K562 (cell line): ENCODE measurements around the gene PLCB3. TPM values are rescaled to one million over a fixed set of nuclear protein-coding genes. Genes with fewer than 3 reads are reported as not detected.
A peak's percentile ranks its signal among the peaks of the same experiment; 100 is the strongest.

Source experiments
- CHD1 ChIP-seq: fragments of 200-600 bp; sonication (generic); IDR thresholded peaks from one replicate; pipeline ENCODE4 v1.6.1; 2012; ENCODE audit warnings: mild to moderate bottlenecking, moderate library complexity, low read length, inconsistent platforms
- FOXA3 ChIP-seq, 2 experiments: fragments of 450-650 bp in 1 of 2; sonication (generic) in 1 of 2; formaldehyde crosslinking; IDR thresholded peaks in 1 of 2; conservative IDR thresholded peaks in 1 of 2; 2 replicates each; pipeline versions ENCODE4 v1.4.0 to v1.8.0; 2020 to 2022; ENCODE audit warnings: mild to moderate bottlenecking in 2 of 2, missing genetic modification reagents in 1 of 2
- KDM1A ChIP-seq, 2 experiments: fragments of 450-650 bp; IDR thresholded peaks; 2 replicates each; pipeline ENCODE4 v1.6.1; 2016; ENCODE audit warnings: mild to moderate bottlenecking in 2 of 2
- MAFF ChIP-seq: IDR thresholded peaks from 2 replicates; pipeline ENCODE4 v1.6.1; 2012; ENCODE audit warnings: low read length, improper control_type of control experiment
- RBBP5 ChIP-seq: fragments of 200-600 bp; sonication (generic); IDR thresholded peaks from 2 replicates; pipeline ENCODE4 v1.6.1; 2012; ENCODE audit warnings: borderline replicate concordance, mild to moderate bottlenecking, low read length, control low read depth, inconsistent platforms; ENCODE audit not compliant: insufficient read depth, poor library complexity, severe bottlenecking
- SNRNP70 ChIP-seq: fragments of 200-400 bp; formaldehyde crosslinking; optimal IDR thresholded peaks from 2 replicates; pipeline ENCODE3; 2017; ENCODE audit warnings: low read depth, low read length
- ZNF24 ChIP-seq: fragments of 450-650 bp; IDR thresholded peaks from 2 replicates; pipeline ENCODE4 v1.6.1; 2016
- ZNF282 ChIP-seq: sonication (generic); formaldehyde crosslinking; IDR thresholded peaks from 2 replicates; pipeline ENCODE4 v1.8.1; 2023; ENCODE audit warnings: missing genetic modification reagents
- ZNF75A ChIP-seq: fragments of 450-650 bp; formaldehyde crosslinking; IDR thresholded peaks from 2 replicates; pipeline ENCODE4 v1.4.0; 2020; ENCODE audit warnings: mild to moderate bottlenecking
- polyA plus RNA-seq, 8 experiments: library from polyadenylated mRNA; depleted of rRNA in 4 of 8; stranded (reverse) in 5 of 8; unstranded in 3 of 8; fragments of >200 nt; fragmentation: Nextera tagmentation in 2 of 8; fragmentation: Illumina TruSeq in 1 of 8; extraction: Ambion mirVana in 2 of 8; extraction: Trizol in 1 of 8; gene quantifications; 2 replicates each; pipeline versions ENCODE4 v1.2.1 to v1.2.3, GENCODE V29; 2011 to 2014; ENCODE audit warnings: inconsistent platforms in 1 of 8, missing spikeins in 1 of 8
- total RNA-seq, 7 experiments: library from RNA; depleted of rRNA in 6 of 7; stranded (reverse); fragments of >200 nt in 6 of 7; fragmentation: Illumina TruSeq in 2 of 7; extraction: Trizol in 2 of 7; gene quantifications; 2 replicates each; pipeline versions ENCODE4 v1.2.1 to v1.2.3, GENCODE V29; 2011 to 2021; ENCODE audit warnings: low replicate concordance in 1 of 7
- TF ChIP-seq, protein P1 (sequence below): fragments of 250-450 bp; sonication (Bioruptor Pico); IDR thresholded peaks from 2 replicates; pipeline ENCODE4 v1.4.0; 2020
- TF ChIP-seq, protein P2 (sequence below), 3 experiments: fragments of 200-800 bp in 1 of 3; fragments of 250-450 bp in 1 of 3; fragments of 450-650 bp in 1 of 3; sonication (Bioruptor Pico) in 1 of 3; sonication (Bioruptor generic) in 1 of 3; formaldehyde crosslinking in 1 of 3; IDR thresholded peaks; 2 replicates each; pipeline versions ENCODE4 v1.6.1 to v1.8.0; 2016 to 2022; ENCODE audit warnings: mild to moderate bottlenecking in 2 of 3, missing genetic modification characterization in 2 of 3, missing compliant biosample characterization in 1 of 3, moderate library complexity in 1 of 3
- TF ChIP-seq, protein P3 (sequence below): sonication (generic); formaldehyde crosslinking; IDR thresholded peaks from 2 replicates; pipeline ENCODE4 v1.4.0; 2020; ENCODE audit warnings: mild to moderate bottlenecking, missing genetic modification reagents
- TF ChIP-seq, protein P4 (sequence below): IDR thresholded peaks from 2 replicates; pipeline ENCODE4 v1.6.1; 2011; ENCODE audit warnings: borderline replicate concordance, low read depth, mild to moderate bottlenecking, moderate library complexity, low read length; ENCODE audit not compliant: insufficient read depth, poor library complexity, severe bottlenecking
- TF ChIP-seq, protein P5 (sequence below): fragments of 250-450 bp; sonication (Bioruptor Pico); IDR thresholded peaks from 2 replicates; pipeline ENCODE4 v1.4.0; 2020; ENCODE audit warnings: mild to moderate bottlenecking, moderate library complexity

PLCB3 gene
- total and polyA plus RNA-seq, 9 of the 15 experiments (the other 6 are each of a cell fraction or from before 2014, with no cell fraction given): 0.31 to 44.8 (median 14.6) TPM

DNA sequence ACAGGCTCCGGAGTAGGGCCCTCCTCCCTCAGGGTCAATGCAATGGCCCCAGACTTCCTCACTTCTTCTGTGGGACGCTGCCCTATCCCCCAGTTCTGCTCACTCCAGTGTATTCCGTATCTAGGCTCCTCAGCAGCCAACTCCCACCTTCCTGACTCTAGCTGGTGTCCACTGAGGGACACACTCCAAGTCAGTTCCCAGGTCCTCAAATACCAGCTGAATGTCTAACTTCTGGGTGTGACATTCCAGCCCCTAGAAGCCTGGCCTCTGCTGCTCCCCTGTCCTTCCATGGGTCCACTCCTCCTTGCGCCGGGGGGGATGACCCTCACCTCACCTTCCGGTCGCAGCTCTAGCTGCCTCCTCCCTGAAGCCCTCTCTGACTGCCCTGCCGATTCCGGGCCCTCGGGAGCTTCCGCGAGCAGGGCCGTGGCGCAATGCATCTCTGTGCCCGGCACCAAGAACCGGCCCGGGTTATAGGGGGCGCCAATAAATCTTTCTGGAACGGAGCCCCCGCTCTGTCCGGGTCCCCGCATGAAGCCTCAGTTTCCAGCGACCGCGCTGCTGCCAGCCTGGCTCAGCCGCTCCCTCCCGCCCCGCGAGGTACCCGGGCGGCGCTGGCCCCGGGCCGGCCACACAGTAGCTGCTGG lies 17.7 kb downstream of the PLCB3 start (continued):
- TF ChIP-seq, protein P1, sequence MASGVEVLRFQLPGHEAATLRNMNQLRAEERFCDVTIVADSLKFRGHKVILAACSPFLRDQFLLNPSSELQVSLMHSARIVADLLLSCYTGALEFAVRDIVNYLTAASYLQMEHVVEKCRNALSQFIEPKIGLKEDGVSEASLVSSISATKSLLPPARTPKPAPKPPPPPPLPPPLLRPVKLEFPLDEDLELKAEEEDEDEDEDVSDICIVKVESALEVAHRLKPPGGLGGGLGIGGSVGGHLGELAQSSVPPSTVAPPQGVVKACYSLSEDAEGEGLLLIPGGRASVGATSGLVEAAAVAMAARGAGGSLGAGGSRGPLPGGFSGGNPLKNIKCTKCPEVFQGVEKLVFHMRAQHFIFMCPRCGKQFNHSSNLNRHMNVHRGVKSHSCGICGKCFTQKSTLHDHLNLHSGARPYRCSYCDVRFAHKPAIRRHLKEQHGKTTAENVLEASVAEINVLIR: no peak
- TF ChIP-seq SNRNP70 (no peak), ZNF282 (no peak), ZNF24 (no peak), RBBP5 (peak; percentile 9), ZNF75A (CRISPR knock-in tag) (no peak), FOXA3 (CRISPR knock-in tag; conservative IDR thresholded peaks at IDR 0.05 in 1 of 2, IDR thresholded peaks at IDR 0.05 in 1 of 2) (no peak), CHD1 (no peak), MAFF (no peak), KDM1A (IDR thresholded peaks at IDR 0.05) (peak; percentile 29 to 57; a peak in 1 of 4 replicates)
- TF ChIP-seq, protein P2, sequence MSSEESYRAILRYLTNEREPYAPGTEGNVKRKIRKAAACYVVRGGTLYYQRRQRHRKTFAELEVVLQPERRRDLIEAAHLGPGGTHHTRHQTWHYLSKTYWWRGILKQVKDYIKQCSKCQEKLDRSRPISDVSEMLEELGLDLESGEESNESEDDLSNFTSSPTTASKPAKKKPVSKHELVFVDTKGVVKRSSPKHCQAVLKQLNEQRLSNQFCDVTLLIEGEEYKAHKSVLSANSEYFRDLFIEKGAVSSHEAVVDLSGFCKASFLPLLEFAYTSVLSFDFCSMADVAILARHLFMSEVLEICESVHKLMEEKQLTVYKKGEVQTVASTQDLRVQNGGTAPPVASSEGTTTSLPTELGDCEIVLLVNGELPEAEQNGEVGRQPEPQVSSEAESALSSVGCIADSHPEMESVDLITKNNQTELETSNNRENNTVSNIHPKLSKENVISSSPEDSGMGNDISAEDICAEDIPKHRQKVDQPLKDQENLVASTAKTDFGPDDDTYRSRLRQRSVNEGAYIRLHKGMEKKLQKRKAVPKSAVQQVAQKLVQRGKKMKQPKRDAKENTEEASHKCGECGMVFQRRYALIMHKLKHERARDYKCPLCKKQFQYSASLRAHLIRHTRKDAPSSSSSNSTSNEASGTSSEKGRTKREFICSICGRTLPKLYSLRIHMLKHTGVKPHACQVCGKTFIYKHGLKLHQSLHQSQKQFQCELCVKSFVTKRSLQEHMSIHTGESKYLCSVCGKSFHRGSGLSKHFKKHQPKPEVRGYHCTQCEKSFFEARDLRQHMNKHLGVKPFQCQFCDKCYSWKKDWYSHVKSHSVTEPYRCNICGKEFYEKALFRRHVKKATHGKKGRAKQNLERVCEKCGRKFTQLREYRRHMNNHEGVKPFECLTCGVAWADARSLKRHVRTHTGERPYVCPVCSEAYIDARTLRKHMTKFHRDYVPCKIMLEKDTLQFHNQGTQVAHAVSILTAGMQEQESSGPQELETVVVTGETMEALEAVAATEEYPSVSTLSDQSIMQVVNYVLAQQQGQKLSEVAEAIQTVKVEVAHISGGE (CRISPR knock-in tag; IDR thresholded peaks at IDR 0.05): no peak
- TF ChIP-seq, protein P3, sequence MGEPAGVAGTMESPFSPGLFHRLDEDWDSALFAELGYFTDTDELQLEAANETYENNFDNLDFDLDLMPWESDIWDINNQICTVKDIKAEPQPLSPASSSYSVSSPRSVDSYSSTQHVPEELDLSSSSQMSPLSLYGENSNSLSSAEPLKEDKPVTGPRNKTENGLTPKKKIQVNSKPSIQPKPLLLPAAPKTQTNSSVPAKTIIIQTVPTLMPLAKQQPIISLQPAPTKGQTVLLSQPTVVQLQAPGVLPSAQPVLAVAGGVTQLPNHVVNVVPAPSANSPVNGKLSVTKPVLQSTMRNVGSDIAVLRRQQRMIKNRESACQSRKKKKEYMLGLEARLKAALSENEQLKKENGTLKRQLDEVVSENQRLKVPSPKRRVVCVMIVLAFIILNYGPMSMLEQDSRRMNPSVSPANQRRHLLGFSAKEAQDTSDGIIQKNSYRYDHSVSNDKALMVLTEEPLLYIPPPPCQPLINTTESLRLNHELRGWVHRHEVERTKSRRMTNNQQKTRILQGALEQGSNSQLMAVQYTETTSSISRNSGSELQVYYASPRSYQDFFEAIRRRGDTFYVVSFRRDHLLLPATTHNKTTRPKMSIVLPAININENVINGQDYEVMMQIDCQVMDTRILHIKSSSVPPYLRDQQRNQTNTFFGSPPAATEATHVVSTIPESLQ (CRISPR knock-in tag): no peak
- TF ChIP-seq, protein P4, sequence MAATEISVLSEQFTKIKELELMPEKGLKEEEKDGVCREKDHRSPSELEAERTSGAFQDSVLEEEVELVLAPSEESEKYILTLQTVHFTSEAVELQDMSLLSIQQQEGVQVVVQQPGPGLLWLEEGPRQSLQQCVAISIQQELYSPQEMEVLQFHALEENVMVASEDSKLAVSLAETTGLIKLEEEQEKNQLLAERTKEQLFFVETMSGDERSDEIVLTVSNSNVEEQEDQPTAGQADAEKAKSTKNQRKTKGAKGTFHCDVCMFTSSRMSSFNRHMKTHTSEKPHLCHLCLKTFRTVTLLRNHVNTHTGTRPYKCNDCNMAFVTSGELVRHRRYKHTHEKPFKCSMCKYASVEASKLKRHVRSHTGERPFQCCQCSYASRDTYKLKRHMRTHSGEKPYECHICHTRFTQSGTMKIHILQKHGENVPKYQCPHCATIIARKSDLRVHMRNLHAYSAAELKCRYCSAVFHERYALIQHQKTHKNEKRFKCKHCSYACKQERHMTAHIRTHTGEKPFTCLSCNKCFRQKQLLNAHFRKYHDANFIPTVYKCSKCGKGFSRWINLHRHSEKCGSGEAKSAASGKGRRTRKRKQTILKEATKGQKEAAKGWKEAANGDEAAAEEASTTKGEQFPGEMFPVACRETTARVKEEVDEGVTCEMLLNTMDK: no peak
- TF ChIP-seq, protein P5, sequence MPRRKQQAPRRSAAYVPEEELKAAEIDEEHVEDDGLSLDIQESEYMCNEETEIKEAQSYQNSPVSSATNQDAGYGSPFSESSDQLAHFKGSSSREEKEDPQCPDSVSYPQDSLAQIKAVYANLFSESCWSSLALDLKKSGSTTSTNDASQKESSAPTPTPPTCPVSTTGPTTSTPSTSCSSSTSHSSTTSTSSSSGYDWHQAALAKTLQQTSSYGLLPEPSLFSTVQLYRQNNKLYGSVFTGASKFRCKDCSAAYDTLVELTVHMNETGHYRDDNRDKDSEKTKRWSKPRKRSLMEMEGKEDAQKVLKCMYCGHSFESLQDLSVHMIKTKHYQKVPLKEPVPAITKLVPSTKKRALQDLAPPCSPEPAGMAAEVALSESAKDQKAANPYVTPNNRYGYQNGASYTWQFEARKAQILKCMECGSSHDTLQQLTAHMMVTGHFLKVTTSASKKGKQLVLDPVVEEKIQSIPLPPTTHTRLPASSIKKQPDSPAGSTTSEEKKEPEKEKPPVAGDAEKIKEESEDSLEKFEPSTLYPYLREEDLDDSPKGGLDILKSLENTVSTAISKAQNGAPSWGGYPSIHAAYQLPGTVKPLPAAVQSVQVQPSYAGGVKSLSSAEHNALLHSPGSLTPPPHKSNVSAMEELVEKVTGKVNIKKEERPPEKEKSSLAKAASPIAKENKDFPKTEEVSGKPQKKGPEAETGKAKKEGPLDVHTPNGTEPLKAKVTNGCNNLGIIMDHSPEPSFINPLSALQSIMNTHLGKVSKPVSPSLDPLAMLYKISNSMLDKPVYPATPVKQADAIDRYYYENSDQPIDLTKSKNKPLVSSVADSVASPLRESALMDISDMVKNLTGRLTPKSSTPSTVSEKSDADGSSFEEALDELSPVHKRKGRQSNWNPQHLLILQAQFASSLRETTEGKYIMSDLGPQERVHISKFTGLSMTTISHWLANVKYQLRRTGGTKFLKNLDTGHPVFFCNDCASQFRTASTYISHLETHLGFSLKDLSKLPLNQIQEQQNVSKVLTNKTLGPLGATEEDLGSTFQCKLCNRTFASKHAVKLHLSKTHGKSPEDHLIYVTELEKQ (CRISPR knock-in tag): no peak
